Nephron progenitor cell (in vitro differentiated cells): ENCODE data around the gene C16orf89.
"Not testable (repeated sequence)": the region's sequence is repeated elsewhere in the genome, so short reads cannot be mapped to it uniquely, and the experiment has no call there.

Source experiments
- DNase-seq: peaks from one replicate; pipeline ENCODE4 v3.0.0; 2021
- H3K27ac Mint-ChIP-seq: 2 replicates; pipeline ENCODE4 v1.8.0; 2021; ENCODE audit warnings: mild to moderate bottlenecking, moderate library complexity, mixed read lengths
- H3K27me3 Mint-ChIP-seq: 2 replicates; pipeline ENCODE4 v1.8.0; 2021; ENCODE audit warnings: mild to moderate bottlenecking, low read depth, mixed read lengths; ENCODE audit not compliant: poor library complexity
- H3K36me3 Mint-ChIP-seq: 2 replicates; pipeline ENCODE4 v1.8.0; 2021; ENCODE audit warnings: low read depth, mixed read lengths
- H3K4me1 Mint-ChIP-seq: 2 replicates; pipeline ENCODE4 v1.8.0; 2021; ENCODE audit warnings: mixed read lengths
- H3K4me3 Mint-ChIP-seq: 2 replicates; pipeline ENCODE4 v1.8.0; 2021; ENCODE audit warnings: mild to moderate bottlenecking, moderate library complexity, mixed read lengths
- H3K9me3 Mint-ChIP-seq: 2 replicates; pipeline ENCODE4 v1.8.0; 2021; ENCODE audit warnings: mild to moderate bottlenecking, moderate library complexity, mixed read lengths
- TF ChIP-seq, protein P1 (sequence below): fragments of 200-600 bp; sonication (generic); IDR thresholded peaks from 2 replicates; pipeline ENCODE4 v1.5.0; 2021; ENCODE audit warnings: antibody characterized with exemption

Gene C16orf89, protein sequence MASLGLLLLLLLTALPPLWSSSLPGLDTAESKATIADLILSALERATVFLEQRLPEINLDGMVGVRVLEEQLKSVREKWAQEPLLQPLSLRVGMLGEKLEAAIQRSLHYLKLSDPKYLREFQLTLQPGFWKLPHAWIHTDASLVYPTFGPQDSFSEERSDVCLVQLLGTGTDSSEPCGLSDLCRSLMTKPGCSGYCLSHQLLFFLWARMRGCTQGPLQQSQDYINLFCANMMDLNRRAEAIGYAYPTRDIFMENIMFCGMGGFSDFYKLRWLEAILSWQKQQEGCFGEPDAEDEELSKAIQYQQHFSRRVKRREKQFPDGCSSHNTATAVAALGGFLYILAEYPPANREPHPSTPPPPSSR

DNA sequence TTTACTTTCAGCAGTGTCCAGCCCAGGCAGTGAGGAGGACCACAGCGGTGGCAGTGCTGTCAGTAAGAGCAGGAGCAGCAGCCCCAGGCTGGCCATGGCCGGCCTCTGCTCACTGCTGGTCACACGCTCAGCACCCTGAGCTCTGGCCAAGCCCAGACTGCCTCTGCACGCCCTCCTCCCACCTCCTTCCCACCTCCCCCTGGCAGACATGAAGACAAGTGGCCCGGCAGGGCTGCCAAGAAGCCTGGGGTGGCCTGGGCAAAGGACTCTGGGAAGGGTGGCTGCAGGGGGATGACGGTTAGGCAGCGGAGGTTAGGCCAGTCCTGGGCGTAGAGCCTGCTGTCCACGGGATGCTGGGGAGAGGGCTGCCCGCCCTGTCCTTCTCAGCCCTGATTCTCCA, at the start of gene C16orf89:
Gene C16orf89 (minus strand): TSS at position 144 of the 400 bp plus-strand sequence. CDS start 48 bp downstream, at position 96.
- TF ChIP-seq, protein P1, sequence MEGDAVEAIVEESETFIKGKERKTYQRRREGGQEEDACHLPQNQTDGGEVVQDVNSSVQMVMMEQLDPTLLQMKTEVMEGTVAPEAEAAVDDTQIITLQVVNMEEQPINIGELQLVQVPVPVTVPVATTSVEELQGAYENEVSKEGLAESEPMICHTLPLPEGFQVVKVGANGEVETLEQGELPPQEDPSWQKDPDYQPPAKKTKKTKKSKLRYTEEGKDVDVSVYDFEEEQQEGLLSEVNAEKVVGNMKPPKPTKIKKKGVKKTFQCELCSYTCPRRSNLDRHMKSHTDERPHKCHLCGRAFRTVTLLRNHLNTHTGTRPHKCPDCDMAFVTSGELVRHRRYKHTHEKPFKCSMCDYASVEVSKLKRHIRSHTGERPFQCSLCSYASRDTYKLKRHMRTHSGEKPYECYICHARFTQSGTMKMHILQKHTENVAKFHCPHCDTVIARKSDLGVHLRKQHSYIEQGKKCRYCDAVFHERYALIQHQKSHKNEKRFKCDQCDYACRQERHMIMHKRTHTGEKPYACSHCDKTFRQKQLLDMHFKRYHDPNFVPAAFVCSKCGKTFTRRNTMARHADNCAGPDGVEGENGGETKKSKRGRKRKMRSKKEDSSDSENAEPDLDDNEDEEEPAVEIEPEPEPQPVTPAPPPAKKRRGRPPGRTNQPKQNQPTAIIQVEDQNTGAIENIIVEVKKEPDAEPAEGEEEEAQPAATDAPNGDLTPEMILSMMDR: no peak
- no peak for DNase-seq

DNA sequence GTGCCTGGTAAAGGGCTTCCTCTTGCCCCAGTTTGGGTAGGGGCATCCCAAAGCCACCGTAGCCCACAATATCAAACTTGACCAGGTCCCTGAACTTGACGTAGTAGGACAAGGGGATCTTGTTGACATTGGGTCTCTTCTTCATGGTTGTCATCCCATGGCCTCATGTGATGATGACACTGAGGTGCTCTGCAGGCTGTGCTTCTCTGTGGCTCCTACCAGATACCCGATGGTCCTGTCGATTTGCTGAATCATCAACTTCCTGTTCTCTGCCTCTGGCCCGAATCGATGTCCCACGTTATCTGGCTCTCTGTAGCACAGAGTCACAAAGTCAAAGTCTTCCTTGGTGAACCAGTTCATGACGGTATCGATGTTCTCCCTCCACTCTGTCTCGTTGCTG, 45.2 kb upstream of the C16orf89 start:
- H3K4me1 Mint-ChIP-seq, H3K36me3 Mint-ChIP-seq, H3K4me3 Mint-ChIP-seq, DNase-seq, H3K27ac Mint-ChIP-seq, H3K9me3 Mint-ChIP-seq: not testable (repeated sequence)
- H3K27me3 Mint-ChIP-seq: peaks cover 13% of the 10 kb centered on the region

More for the DNA sequence above, at the start of gene C16orf89:
- H3K4me3 Mint-ChIP-seq: no peak within 1 kb of the TSS
- no peaks in the 10 kb centered on the region for H3K9me3 Mint-ChIP-seq
- H3K4me1 Mint-ChIP-seq: peaks cover 26% of the 10 kb centered on the region
- peaks cover 9% of the 10 kb centered on the region for H3K27me3 Mint-ChIP-seq
- no peak within 1 kb of the TSS for H3K27ac Mint-ChIP-seq
- no peaks in the 10 kb centered on the region for H3K36me3 Mint-ChIP-seq

DNA sequence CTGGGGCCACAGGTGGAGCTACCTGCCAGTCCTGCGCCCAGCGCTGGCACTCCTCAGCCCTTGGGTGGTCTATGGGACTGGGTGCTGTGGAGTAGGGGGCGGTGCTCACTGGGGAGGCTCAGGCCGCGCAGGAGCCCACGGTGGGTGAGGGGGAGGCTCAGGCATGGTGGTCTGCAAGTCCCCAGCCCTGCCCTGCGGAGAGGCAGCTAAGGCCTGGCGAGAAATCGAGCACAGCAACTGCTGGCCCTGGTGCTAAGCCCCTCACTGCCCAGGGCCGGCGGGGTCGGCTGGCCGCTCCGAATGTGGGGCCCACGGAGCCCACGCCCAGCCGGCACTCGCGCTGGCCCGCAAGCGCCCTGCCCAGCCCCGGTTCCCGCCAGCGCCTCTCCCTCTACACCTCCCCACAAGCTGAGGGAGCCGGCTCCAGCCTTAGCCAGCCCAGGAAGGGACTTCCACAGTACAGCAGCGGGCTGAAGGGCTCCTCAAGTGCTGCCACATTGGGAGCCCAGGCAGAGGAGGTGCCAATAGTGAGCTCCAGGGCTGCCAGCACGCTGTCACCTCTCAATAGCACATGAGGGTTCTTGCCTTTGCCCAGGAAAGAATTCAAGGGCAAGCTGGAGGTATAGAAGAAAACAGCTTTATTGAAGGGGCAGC, 42.9 kb upstream of the C16orf89 start:
- TF ChIP-seq, protein P1: no peak
- DNase-seq: no peak
- H3K27me3 Mint-ChIP-seq: peaks cover 9% of the 10 kb centered on the region
- H3K4me1 Mint-ChIP-seq: peaks cover 4% of the 10 kb centered on the region
- no peaks in the 10 kb centered on the region for H3K9me3 Mint-ChIP-seq
- no peaks in the 10 kb centered on the region for H3K36me3 Mint-ChIP-seq
- no peak overlapping the region for H3K27ac Mint-ChIP-seq
- H3K4me3 Mint-ChIP-seq: no peak overlapping the region

DNA sequence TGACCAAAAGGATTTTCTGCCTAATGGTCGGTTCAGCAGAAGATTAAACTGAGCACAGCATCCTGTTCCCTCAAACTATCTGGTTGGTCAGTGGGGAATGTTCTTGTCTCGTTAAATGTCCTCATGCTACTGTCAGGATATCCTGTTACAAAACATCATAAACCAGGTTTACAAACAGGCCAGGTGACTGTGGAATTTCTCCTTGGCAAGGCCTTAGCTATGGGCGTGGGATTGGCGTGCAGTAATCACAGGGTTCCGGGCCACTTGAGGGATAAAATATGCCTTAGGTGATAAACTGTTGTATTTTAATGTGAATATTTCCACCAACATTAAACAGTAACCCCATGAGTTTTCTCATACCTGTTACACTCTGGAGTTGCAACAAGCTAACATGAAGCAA, 39.3 kb upstream of the C16orf89 start:
- H3K4me3 Mint-ChIP-seq, H3K27ac Mint-ChIP-seq, DNase-seq, H3K9me3 Mint-ChIP-seq, H3K4me1 Mint-ChIP-seq, H3K36me3 Mint-ChIP-seq: not testable (repeated sequence)
- peaks cover 11% of the 10 kb centered on the region for H3K27me3 Mint-ChIP-seq

DNA sequence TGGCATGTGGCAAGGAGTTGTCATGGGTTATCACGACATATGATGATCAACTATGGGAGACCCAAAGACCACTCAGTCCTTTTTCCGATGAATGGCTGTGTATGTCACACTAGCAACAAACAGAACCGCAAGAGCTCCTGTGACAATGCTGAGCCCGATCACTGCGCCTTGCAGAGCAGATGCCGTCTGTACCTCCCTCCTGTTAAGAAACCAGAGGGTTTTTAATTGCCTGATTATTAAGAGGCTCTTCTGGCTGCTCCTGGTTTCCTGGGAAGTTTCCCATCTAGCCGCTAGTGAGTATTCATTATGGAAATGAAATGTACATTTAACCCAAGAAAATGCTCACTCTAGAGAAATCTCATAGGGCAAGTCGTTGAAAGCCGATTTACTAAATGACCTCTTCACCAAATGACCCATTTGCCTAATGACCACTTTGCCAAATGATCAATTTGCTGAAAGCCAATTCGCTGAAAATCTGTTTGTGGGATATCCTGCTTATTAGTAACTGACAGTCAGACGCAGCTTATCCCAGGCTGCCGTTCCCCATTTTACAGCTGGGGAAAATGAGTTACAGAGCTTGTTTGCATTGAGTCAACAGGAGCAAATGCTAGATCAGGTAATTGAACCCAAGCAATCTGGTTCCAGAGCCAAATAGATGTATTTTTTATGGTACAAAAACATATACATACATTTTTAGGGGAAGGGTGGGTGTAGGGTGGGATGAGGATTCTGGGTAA, 37.7 kb upstream of the C16orf89 start:
- H3K27ac Mint-ChIP-seq, DNase-seq, H3K36me3 Mint-ChIP-seq, H3K27me3 Mint-ChIP-seq, H3K9me3 Mint-ChIP-seq, H3K4me3 Mint-ChIP-seq: not testable (repeated sequence)
- peaks cover 17% of the 10 kb centered on the region for H3K4me1 Mint-ChIP-seq

DNA sequence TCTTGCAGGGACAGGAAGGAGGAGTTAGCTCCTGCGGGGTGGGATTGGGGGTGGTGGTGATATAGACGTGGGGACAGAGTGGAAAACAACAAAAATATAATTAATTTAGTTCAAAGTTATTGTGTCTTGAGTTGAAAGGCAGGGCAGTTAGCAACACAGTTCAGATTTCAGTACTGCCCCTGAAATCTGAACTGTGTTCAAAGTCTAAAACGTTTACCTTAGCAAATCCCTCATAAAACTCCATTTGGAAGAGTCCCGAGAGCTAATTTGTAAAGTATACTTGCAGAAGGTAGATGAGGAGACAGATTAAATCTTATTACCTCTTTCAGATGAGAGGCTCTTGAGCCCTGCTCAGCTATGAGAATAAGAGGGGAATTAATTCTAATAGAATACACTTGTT, 33.4 kb upstream of the C16orf89 start:
- not testable (repeated sequence) for H3K9me3 Mint-ChIP-seq, H3K27ac Mint-ChIP-seq, H3K27me3 Mint-ChIP-seq, DNase-seq, H3K36me3 Mint-ChIP-seq
- Mint-ChIP-seq H3K4me3 (peak overlapping the region; percentile 87), H3K4me1 (peaks cover 24% of the 10 kb centered on the region)

DNA sequence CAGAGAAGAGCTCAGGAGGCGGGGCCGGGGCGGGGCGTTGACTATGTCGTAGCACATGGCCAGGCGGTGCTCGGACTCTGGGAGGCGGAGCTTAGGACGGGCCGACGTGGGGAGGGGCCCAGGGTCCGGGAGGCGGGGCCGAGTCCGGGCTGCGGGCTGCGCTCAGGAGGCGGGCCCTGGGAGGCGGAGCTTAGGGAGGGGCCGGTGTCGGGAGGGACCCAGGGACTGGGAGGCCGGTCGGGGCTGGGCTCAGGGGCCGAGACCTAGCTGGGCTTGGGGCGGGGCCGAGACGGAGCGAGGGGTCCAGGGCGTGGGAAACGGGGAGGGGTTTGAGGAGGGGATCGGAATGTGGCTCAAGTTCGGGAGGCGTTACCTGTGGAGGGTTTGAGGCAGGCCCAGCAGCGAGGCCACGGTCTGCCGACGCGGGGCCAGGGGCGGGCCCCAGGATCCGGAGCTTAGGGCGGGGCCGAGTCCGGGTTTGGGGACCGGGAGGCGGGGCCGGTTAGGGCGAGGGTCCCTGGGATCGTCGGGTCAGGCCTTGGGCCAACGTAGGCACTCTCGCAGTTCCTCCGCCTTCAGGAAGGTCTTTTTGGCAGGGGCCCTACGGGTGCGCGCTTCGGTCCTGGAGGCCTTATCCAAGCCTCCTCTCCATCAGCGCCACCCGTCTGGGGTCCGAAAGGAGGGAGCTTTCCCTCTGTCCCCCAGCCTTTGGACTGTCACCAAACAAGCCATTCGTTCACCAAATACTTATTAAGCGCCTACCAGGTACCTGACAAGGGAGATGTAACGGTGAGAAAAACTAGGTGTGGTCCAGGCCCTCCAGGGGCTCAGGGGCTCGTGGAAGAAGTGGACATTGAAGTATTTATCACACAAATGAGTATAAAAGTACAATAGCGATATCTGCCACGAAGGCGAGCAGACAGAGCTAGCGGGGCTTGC, 32.7 kb upstream of the C16orf89 start:
- peak overlapping the region; percentile 66 for H3K27ac Mint-ChIP-seq
- H3K9me3 Mint-ChIP-seq, H3K27me3 Mint-ChIP-seq, H3K36me3 Mint-ChIP-seq: not testable (repeated sequence)
- DNase-seq: peak; percentile 93
- peak overlapping the region; percentile 89 for H3K4me3 Mint-ChIP-seq
- peaks cover 24% of the 10 kb centered on the region for H3K4me1 Mint-ChIP-seq

DNA sequence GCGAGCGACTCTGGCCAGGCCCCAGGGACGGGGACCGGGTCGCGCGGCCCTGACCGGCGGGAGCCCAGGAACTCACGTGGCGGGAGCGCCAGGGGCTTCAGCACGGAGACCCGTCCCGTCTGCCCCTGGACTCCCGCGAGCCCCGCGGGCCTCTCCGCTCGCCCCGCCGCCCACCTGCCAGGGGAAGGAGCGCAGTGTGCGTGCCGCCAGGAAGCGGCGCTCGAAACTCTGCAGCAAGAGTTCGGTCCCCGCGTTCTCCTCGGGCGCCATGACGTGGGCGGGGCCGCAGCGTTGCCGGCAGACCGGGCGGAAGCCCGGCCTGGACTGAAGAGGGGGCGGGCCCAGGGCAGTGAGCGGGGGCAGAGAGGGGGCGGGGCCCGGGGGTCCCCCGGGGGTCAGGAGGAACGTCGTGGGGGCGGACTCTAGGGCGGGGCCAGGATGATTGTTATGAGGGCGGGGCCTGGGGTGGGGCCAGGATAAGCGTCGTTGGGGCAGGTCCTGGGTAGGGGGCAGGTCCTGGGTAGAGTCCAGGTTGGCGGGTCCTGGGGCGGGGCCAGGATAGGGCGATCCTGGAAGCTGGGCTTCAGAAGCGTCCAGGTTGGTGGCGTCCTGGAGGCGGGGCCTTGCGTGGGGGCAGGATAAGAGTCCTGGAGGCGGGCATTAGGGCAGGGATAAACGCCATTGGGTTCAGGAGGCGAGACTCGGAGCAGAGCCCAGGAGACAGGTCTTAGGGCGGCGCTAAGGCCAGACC, 31.9 kb upstream of the C16orf89 start, which contains the start of gene EEF2KMT:
Gene EEF2KMT (minus strand): TSS at position 326 of the 751 bp plus-strand sequence. CDS start 56 bp downstream, at position 270.
- H3K27ac Mint-ChIP-seq: peak within 1 kb of the TSS; percentile 66
- H3K9me3 Mint-ChIP-seq: not testable (repeated sequence)

DNA sequence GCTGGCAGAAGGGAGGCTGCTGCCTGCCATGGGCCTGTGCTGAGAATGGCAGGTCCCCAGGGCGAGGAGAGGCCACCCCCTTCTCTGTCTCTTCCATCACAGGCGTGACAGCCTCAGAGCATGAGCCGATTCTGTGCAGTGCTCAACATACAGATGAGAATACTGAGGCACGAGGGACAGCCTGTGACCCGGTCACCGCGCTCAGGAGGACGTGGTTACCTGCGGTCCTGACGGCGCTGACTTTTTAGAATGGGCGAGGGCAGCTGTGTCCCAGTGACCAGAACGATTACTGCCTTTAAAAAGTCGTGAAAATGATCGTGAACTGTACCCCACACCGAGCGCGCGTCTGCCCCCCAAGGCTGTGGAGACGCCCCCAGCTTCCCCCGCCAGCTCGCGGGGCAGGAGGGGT, 31.3 kb upstream of the C16orf89 start:
- H3K4me3 Mint-ChIP-seq: peak overlapping the region; percentile 89
- not testable (repeated sequence) for H3K27ac Mint-ChIP-seq

More for the DNA sequence above, 31.9 kb upstream of the C16orf89 start, which contains the start of gene EEF2KMT:
- H3K27me3 Mint-ChIP-seq, H3K36me3 Mint-ChIP-seq: not testable (repeated sequence)
- DNase-seq: peak; percentile 98
- peaks cover 24% of the 10 kb centered on the region for H3K4me1 Mint-ChIP-seq
- H3K4me3 Mint-ChIP-seq: peak within 1 kb of the TSS; percentile 89

DNA sequence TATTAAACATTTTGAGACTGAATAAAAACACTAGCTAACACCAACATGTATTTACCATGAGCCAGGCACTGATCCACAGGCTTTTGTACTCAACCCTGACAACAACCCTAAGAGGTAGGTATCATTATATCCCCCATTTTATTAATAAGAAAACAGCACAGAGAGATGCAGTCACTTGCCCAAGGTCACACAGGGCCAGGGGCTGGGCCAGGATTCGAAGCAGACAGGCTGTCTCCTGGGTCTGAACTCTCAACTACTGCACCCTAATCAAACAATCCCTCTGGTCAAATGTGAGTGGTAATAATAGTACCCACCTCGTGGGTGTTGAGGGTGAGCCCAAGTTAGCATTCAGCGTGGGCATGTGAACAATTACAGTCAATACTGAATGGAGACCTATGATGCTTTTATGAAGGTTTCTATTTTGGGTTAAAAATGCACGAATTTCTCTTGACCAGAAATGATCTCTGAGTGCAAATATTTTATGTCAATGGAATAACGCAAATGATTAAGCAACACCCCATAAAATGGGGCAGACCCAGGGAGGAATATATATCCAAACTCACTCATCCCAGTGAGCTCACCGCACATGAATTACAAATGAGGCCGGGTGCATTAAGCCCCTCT, 30.8 kb upstream of the C16orf89 start:
- H3K36me3 Mint-ChIP-seq, DNase-seq, H3K27me3 Mint-ChIP-seq, H3K9me3 Mint-ChIP-seq: not testable (repeated sequence)
- Mint-ChIP-seq H3K4me3 (peak overlapping the region; percentile 89), H3K4me1 (peaks cover 24% of the 10 kb centered on the region), H3K27ac (peak overlapping the region; percentile 52)

More for the DNA sequence above, 31.3 kb upstream of the C16orf89 start:
- peak; percentile 48 for DNase-seq
- H3K36me3 Mint-ChIP-seq, H3K9me3 Mint-ChIP-seq, H3K27me3 Mint-ChIP-seq: not testable (repeated sequence)
- H3K4me1 Mint-ChIP-seq: peaks cover 24% of the 10 kb centered on the region
